ENCODE results near the gene CARD19. TPM values are rescaled to one million over a fixed set of nuclear protein-coding genes. Genes with fewer than 3 reads are reported as not detected.

CARD19 gene
- total RNA-seq, 1 experiment from 2014 or later = 97.5 TPM

DNA sequence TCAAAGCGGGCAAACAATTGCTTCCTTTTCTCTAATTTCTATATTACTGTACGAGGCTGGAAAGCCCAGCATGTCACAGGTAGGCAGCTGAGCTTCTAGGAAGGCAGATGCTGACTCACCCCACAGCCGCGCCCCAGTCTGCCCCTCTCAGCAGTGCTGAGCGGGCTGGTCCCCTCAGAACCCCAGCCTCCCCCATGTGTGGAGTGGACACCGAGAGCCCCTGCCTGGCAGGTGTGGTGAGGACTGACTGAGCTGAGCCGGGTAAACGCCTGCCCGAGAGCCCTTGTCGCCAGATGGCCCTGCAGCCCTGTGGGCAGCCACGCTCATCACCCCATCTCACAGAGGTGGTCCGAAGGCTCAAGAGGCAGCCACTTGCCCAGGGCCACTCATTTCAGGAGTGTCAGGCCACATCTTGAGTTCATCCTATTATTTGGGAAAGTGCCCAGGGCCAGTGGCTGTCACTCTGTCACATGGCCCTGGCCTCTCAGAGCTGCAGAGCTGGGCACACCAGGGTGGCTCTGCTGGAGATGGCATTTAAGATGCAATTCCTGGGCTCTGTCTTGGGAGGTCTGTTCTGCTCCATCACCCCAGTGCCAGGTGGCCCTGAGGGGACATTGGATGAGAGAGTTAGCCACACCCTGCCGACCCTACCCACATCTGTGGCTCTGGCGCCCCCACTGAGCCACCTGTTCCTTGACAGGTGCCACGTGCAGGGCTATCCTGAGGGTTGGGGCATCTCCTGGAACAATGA, 12.4 kb downstream of the CARD19 start:
- Histone ChIP-seq H3K9me2 (ENCODE audit: insufficient read depth) (no peaks in the 10 kb centered on the region), H3K79me2 (ENCODE audit: low read depth) (peaks cover 82% of the 10 kb centered on the region), H4K20me1 (ENCODE audit: insufficient read depth) (peaks cover 5% of the 10 kb centered on the region; the same call in 1 of the 2 replicates), H2AFZ (no peak overlapping the region), H3F3A (ENCODE audit: insufficient read depth, low read depth) (peaks cover 53% of the 10 kb centered on the region), H3K4me1 (replicated peaks; ENCODE audit: insufficient read depth) (peaks cover 65% of the 10 kb centered on the region), H3K9me3 (ENCODE audit: insufficient read depth, low read depth) (peaks cover 6% of the 10 kb centered on the region), H3K4me2 (no peak overlapping the region), H3K27me3 (ENCODE audit: insufficient read depth, low read depth) (no peaks in the 10 kb centered on the region), H3K4me3 (no peak overlapping the region), H3K27ac (0 out of 2 replicates have a peak overlapping the region, but pooled peaks have one; percentile 7), H3K36me3 (ENCODE audit: low read depth) (peaks cover 33% of the 10 kb centered on the region)
- POLR2A ChIA-PET (ENCODE audit: unreplicated experiment) = no interaction called here
- no TSS peak for BruUV-seq (replicated peaks)
- CTCF ChIA-PET = interaction anchor here (0.6 to 1.3 kb wide), 11 partner anchors 10 to 457 kb away, joined by 3 to 9 read pairs (median 4); partner anchors contain the start of gene CARD19
- no peak for TF ChIP-seq EZH2 (IDR thresholded peaks at IDR 0.05; ENCODE audit: low read depth)
- TF ChIP-seq, protein P1, sequence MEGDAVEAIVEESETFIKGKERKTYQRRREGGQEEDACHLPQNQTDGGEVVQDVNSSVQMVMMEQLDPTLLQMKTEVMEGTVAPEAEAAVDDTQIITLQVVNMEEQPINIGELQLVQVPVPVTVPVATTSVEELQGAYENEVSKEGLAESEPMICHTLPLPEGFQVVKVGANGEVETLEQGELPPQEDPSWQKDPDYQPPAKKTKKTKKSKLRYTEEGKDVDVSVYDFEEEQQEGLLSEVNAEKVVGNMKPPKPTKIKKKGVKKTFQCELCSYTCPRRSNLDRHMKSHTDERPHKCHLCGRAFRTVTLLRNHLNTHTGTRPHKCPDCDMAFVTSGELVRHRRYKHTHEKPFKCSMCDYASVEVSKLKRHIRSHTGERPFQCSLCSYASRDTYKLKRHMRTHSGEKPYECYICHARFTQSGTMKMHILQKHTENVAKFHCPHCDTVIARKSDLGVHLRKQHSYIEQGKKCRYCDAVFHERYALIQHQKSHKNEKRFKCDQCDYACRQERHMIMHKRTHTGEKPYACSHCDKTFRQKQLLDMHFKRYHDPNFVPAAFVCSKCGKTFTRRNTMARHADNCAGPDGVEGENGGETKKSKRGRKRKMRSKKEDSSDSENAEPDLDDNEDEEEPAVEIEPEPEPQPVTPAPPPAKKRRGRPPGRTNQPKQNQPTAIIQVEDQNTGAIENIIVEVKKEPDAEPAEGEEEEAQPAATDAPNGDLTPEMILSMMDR (conservative IDR thresholded peaks at IDR 0.05) = no peak
- intact Hi-C loops (cut with micrococcal nuclease; ENCODE audit: unreplicated experiment) = loop anchor here (1.0 to 2.0 kb wide), 3 partner anchors 46 to 852 kb away; no protein-coding TSS in a partner anchor
- no peak for DNase-seq

DNA sequence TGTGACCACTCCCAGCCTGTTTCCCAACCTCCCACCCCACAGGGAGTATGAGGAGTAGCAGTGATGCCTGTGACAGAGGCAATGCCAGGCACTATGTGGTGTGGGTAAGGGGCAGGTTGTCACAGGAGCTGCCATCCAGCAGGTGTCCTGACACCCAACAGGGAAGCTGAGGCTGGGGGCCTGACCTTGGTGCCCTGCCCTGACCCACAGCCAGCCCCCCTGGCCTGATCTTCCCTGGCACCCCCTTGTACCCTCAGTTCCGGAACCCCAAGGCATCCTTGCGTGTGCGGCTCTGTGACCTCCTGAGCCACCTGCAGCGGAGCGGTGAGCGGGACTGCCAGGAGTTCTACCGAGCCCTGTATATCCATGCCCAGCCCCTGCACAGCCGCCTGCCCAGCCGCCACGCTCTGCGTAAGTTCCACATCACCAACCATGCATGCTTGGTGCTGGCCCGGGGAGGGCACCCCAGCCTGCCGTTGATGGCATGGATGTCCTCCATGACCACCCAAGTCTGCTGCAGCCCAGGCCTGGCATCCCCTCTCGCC, 14.4 kb downstream of the CARD19 start:
- CTCF ChIA-PET = no interaction called here
- POLR2A ChIA-PET (ENCODE audit: unreplicated experiment) = no interaction called here
- intact Hi-C loops (cut with micrococcal nuclease; ENCODE audit: unreplicated experiment) = loop anchor here (5.0 kb wide), 3 partner anchors 138 to 343 kb away; partner anchors contain the start of genes FAM120A and FAM120AOS
- Histone ChIP-seq H3K36me3 (ENCODE audit: low read depth) (0 out of 2 replicates have a peak, but pooled peaks cover 15% of the 10 kb centered on the region), H3K79me2 (ENCODE audit: low read depth) (peaks cover 63% of the 10 kb centered on the region), H2AFZ (no peak overlapping the region), H3K4me2 (peak overlapping the region; percentile 69), H3K27ac (peak overlapping the region; percentile 97), H3K9me2 (ENCODE audit: insufficient read depth) (no peaks in the 10 kb centered on the region), H3K9me3 (ENCODE audit: insufficient read depth, low read depth) (no peaks in the 10 kb centered on the region), H3K27me3 (ENCODE audit: insufficient read depth, low read depth) (no peaks in the 10 kb centered on the region), H3K4me3 (no peak overlapping the region), H3K4me1 (replicated peaks; ENCODE audit: insufficient read depth) (peaks cover 77% of the 10 kb centered on the region), H4K20me1 (ENCODE audit: insufficient read depth) (no peaks in the 10 kb centered on the region), H3F3A (ENCODE audit: insufficient read depth, low read depth) (peaks cover 70% of the 10 kb centered on the region)
- TF ChIP-seq EZH2 (IDR thresholded peaks at IDR 0.05; ENCODE audit: low read depth) = no peak
- TF ChIP-seq, protein P1 (conservative IDR thresholded peaks at IDR 0.05) = no peak
- DNase-seq = no peak
- no TSS peak for BruUV-seq (replicated peaks)

DNA sequence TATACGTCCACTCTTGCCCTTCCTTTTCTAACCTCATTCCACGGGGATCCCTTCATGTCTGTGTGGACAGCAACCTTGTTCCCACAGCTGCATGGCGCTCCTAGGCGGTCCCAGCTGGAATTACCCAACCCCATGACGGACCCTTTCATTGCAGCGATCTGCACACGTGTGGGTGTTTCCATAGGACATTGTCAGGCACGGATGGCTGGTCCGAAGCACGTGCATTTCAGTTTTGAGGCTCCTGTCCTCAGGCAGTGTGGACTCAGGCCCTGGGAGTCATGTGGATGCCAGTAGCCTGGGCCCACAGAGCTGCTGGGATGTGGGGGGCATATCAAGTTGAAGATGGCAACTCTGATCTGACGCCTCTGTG, 15.0 kb downstream of the CARD19 start:
- peaks cover 57% of the 10 kb centered on the region for H3K79me2 ChIP-seq (ENCODE audit: low read depth)
- H3K4me2 ChIP-seq = peak overlapping the region; percentile 69
- no peaks in the 10 kb centered on the region for H3K9me2 ChIP-seq (ENCODE audit: insufficient read depth)
- no peak overlapping the region for H2AFZ ChIP-seq
- H3K36me3 ChIP-seq (ENCODE audit: low read depth) = 0 out of 2 replicates have a peak, but pooled peaks cover 15% of the 10 kb centered on the region
- H4K20me1 ChIP-seq (ENCODE audit: insufficient read depth) = no peaks in the 10 kb centered on the region
- no peak for DNase-seq
- ChIA-PET POLR2A (ENCODE audit: unreplicated experiment) (no interaction called here), CTCF (interaction anchor here (1.2 kb wide), 1 partner anchor 43 kb away, joined by 3 read pairs; no protein-coding TSS in a partner anchor)
- H3K4me1 ChIP-seq (replicated peaks; ENCODE audit: insufficient read depth) = peaks cover 77% of the 10 kb centered on the region
- no peaks in the 10 kb centered on the region for H3K27me3 ChIP-seq (ENCODE audit: insufficient read depth, low read depth)
- H3K9me3 ChIP-seq (ENCODE audit: insufficient read depth, low read depth) = no peaks in the 10 kb centered on the region
- no TSS peak for BruUV-seq (replicated peaks)
- peak overlapping the region; percentile 97 for H3K27ac ChIP-seq
- H3K4me3 ChIP-seq = no peak overlapping the region; the same call in 1 of the 2 replicates
- TF ChIP-seq EZH2 (IDR thresholded peaks at IDR 0.05; ENCODE audit: low read depth) = no peak
- TF ChIP-seq, protein P1 (conservative IDR thresholded peaks at IDR 0.05) = no peak
- peaks cover 70% of the 10 kb centered on the region for H3F3A ChIP-seq (ENCODE audit: insufficient read depth, low read depth)
- intact Hi-C loops (cut with micrococcal nuclease; ENCODE audit: unreplicated experiment) = loop anchor here (1.0 to 5.0 kb wide), 4 partner anchors 112 to 344 kb away; partner anchors contain the start of genes FAM120A and FAM120AOS
